ENCODE results near the gene ZNF577. TPM values are rescaled to one million over a fixed set of nuclear protein-coding genes. Genes with fewer than 3 reads are reported as not detected.

ZNF577 gene
- total RNA-seq, 1 experiment from 2014 or later = 10.0 TPM

- no peaks in the 10 kb centered on the region for H3K9me3 ChIP-seq (replicated peaks)
- H3K4me3 ChIP-seq = no peak overlapping the region
- H3K27me3 ChIP-seq = no peaks in the 10 kb centered on the region
- no peaks in the 10 kb centered on the region for H3K36me3 ChIP-seq
- H3K27ac ChIP-seq = no peak overlapping the region
- DNase-seq = no peak
- no peaks in the 10 kb centered on the region for H3K4me1 ChIP-seq
These were observed 65.8 kb downstream of the ZNF577 start for GRCh38 chr19:51821921-51822320.

GRCh38 chr19:51821456-51821855, 66.3 kb downstream of the ZNF577 start:
- Histone ChIP-seq H3K4me3 (no peak overlapping the region), H3K27ac (no peak overlapping the region), H3K4me1 (no peaks in the 10 kb centered on the region), H3K9me3 (replicated peaks) (no peaks in the 10 kb centered on the region), H3K36me3 (no peaks in the 10 kb centered on the region), H3K27me3 (no peaks in the 10 kb centered on the region)
- no peak for DNase-seq

Other genes with a start within 250 kb of the ZNF577 start
- not detected in 2 replicates for gene SIGLEC14, start 241.1 kb downstream of the ZNF577 start, total RNA-seq (2014; rRNA removed; shearing (Covaris generic))
- gene SPACA6, start 194.6 kb downstream of the ZNF577 start, total RNA-seq (2014; rRNA removed; shearing (Covaris generic)) = 3.2 and 10.9 TPM in 2 replicates
- gene HAS1, start 164.0 kb downstream of the ZNF577 start, total RNA-seq (2014; rRNA removed; shearing (Covaris generic)) = 0.23 TPM in 1 of 2 replicates, not detected in the other
- gene FPR1, start 136.1 kb downstream of the ZNF577 start, total RNA-seq (2014; rRNA removed; shearing (Covaris generic)) = not detected in 2 replicates
- not detected in 2 replicates for gene FPR2, start 126.8 kb downstream of the ZNF577 start, total RNA-seq (2014; rRNA removed; shearing (Covaris generic))
- gene FPR3, start 92.8 kb downstream of the ZNF577 start, total RNA-seq (2014; rRNA removed; shearing (Covaris generic)) = not detected in 2 replicates
- 22.0 and 22.1 TPM in 2 replicates for gene ZNF649, start 17.1 kb upstream of the ZNF577 start, total RNA-seq (2014; rRNA removed; shearing (Covaris generic))
- 4.6 and 5.3 TPM in 2 replicates for gene ZNF613, start 39.5 kb upstream of the ZNF577 start, total RNA-seq (2014; rRNA removed; shearing (Covaris generic))
- 6.1 and 7.3 TPM in 2 replicates for gene ZNF350, start 98.9 kb upstream of the ZNF577 start, total RNA-seq (2014; rRNA removed; shearing (Covaris generic))
- 10.4 and 11.4 TPM in 2 replicates for gene ZNF615, start 120.3 kb upstream of the ZNF577 start, total RNA-seq (2014; rRNA removed; shearing (Covaris generic))
- 22.3 TPM in 2 replicates for gene ZNF614, start 140.4 kb upstream of the ZNF577 start, total RNA-seq (2014; rRNA removed; shearing (Covaris generic))
- gene ZNF432, start 160.9 kb upstream of the ZNF577 start, total RNA-seq (2014; rRNA removed; shearing (Covaris generic)) = 8.6 and 10.0 TPM in 2 replicates
- 11.1 and 13.5 TPM in 2 replicates for gene ZNF841, start 207.8 kb upstream of the ZNF577 start, total RNA-seq (2014; rRNA removed; shearing (Covaris generic))

All from SJCRH30 (cell line).